DMS53 (cell line): ENCODE measurements around the gene TCERG1L.

ENCODE experiments used
- DNase-seq: peaks from one replicate; lab custom pipeline; 2025; lab: John Stamatoyannopoulos, UW

Gene TCERG1L

DNA sequence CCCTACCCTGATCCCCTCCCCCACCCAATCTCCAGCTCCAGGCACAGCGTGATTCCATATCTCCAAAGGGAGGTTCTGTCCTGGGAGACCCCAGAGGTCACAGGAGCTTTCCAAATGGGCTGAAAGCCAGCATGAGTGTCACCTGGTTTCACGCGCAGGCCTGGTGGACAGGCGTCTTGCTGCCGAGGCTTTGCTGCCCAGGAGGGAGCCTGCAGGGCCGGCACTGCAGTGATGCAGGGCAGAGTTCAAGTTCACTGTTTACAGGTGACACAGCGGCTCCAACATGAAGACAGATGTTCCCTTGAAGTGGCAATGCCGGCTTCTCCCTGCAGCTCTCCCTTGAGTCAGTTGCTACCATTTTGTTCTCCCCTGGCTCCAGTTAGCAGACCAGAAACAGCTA lies 104.3 kb downstream of the TCERG1L start:
- no peak for DNase-seq

DNA sequence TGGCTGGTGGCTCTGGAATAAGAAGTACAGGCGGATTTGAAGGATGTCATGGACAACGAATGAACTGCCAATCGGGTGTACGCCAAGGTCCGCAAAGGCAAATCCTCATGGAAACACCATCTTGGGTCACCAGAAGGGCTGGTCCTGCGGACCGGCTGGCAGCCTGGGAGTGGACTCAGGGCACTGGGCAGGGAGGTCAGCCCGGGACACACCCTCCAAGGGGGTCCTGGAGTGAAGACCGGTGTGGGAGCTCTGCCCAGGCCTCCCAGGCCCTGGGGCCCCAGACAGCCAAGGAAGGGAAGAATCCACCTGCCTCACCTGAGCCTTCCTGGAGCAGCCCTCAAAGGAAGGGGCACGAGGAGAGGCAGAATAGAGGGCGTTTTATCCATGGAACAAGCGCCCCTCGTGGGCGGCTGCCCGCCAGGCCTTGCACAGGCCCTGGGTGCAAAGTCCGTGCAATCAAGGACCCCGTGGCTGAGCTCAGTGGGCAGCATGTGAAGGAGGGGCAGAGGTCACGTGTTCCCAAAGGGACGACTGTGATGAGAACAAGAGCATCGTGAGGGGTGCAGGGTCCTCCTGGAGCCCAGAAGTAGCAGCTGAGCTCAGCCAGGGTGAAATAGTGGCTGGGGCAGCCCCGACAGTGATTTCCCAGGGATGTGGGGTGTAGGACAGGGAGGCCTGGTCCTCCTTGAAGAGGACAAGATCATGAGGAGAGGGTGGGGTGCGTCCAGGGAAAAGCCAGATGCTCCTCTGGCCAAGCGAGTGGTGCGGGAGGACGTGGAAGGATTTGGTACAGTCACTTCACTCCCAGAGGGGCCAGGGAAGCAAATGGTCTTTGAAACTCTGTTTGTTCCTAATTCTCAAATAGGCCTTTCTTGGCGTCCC lies 105.2 kb downstream of the TCERG1L start:
- DNase-seq, result no peak

DNA sequence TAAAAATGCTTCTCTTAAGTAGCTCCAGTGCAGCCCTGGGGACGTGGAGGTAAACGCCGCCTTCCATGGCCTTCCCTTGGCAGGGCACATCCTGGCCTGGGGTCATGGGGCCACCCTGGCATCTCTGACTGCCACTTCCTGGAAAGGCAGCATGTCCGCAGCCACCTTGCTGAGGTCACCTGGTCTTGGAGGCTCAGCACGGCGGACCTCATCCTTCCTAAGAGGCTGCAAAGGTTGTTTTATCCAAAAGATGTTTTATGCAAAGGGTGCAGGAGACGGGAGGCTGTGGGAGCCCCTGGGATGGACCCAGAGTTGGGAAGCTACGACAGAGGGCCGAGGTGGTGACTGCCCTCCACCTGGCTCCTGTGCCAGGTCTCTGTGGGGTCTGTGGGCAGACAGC lies 106.0 kb downstream of the TCERG1L start:
- DNase-seq, result no peak

DNA sequence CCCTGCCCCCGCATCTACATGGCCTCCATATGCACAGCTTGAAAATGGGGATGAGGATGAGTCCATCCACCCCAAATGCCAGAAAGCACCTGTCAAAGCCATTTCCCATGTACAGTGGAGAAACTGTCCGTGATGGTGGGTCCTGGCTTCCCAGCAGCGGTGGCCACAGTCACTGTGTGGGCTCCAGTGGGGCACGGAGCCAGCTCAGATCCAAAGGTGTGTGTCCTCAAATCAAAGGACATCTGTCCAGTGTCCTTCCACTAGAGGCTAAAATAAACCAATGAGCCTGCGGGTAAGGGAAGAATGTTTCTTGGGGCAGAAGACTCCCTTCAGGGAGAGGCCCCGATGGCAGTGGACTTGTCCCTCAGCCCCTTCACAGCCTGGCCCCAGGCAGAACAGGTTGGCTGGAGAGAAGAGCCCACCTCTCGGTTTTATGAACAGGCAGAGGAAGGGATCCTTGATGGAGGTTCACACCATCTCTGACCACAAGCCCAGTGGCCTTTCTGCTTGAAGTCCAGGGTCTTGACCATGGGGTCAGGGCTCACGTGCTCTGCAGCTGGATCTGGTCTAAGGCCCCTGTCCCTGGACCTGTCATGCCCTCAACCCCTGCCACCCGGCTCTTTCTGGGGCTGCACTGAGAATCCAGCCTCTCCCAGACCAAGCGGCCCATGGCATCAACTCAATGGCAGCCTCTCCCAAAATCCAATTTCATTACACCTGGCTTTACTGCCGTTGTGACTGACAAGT lies 106.9 kb downstream of the TCERG1L start:
- DNase-seq, result no peak

DNA sequence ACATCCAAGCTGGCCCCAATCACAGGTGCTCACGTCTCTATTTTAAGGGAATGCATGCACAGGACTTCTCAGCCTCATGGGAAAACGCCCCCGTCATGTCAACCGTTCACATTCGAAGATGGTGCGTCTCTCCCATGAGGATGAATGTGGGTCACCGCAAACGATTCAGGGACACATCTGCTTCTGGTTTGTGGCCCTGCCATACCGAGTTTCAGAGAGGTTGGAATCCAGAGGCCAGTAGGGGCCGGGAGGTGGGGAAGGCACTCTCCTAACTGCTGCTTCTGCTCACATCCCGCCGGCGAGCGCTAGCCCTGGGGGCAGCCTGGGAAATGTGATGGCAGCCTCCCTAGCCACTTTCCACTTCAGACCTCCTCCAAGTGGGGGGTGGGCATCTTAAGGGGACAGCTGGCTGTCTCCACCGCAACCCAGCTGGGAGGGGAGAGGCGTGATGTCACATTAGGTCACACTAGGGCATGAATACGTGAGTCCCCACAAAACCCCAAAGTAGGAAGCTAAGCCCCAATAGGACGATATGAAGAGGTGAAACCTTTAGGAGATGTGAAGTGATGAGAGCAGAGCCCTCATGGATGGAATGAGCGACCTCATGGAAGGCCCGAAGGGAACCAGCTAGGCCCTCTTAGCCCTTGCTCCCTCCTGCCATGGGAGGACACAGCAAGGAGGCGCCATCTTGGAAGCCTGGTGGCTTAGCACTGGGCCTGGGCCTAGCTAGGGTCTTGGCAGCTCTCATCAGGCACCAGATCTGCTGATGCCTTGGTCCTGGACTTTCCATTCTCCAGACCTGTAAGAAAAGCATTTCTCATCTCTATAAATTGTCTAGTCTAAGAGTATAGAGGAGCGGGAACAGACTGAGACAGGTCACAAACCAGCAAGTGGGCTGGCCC lies 107.8 kb downstream of the TCERG1L start:
- DNase-seq, result no peak

DNA sequence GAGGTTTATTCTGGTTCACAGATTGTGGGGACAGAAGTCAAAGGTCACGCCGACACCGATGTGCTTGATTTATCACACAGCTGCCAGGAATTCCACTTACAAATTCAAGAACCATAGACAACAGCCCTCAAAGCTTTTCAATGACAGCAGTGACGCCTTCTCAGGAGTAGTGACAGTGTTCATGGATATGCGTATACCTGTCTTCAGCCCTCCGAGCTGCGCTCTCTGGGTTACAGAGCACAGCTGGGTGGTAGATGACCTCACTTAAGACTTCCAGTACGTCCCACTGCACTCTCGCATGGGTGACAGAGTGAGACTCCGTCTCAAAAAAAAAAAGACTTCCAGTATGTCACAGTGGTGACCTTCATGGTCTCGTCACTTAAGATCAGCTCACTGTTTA lies 108.5 kb downstream of the TCERG1L start:
- no peak for DNase-seq

DNA sequence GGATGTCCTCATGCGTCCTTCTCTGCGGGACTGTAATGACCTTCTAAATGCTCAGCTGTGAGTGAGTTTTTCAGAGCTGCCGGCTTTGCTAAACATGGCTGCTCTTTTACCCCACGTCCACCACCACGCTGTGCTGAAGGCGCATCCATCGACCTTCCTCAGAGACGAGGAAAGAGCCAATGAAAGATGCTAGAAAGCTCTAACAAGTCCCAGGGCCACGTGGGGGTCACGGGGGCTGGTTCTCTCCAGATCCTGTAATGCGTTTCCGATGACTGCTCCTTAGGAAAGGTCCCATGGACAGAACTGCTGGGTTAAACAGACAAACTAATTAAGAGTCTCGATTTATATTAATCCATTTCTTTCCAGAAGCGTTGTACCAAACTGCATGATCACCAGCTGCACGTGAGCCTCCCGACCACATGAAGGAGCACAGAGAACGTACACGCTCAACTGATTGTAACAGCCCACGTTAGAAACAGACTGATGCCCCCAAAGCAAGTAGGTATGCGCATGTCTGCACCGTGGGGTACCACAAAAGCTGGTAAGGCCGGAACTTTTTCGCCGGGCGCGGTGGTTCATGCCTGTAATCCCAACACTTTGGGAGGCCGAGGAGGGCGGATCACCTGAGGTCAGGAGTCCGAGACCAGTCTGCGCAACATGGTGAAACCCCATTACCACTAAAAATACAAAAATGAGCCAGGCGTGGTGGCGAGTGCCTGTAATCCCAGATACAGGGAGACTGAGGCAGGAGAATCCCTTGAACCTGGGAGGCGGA lies 109.6 kb downstream of the TCERG1L start:
- DNase-seq, result no peak

DNA sequence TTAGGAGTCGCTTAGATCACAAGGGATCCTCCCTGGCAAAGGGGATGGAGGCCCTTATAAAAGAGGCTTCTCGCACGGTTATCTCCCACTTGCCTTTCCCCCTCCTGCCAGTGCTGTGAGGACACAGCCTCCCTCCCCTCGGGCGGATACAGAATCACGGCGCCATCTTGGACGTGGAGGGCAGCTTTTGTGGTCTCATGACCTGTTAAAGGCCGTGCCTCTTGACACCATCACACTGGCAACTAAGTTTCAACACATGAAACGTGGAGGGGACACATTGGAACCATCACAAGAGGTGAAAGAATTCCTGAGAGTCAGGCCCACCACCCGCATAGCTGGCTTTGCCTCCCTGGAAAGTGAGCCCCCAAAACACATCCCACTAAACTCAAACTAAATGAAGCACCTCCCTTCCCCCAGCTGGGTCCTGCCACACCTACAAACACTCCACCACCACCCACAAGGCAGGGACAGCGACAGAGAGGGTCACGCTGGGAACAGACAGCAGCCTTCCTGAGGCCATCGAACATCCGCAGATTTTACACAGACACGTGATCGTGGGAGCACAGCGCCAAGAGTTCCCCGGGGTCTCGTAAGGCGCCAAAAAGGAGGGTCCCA lies 110.6 kb downstream of the TCERG1L start:
- no peak for DNase-seq

DNA sequence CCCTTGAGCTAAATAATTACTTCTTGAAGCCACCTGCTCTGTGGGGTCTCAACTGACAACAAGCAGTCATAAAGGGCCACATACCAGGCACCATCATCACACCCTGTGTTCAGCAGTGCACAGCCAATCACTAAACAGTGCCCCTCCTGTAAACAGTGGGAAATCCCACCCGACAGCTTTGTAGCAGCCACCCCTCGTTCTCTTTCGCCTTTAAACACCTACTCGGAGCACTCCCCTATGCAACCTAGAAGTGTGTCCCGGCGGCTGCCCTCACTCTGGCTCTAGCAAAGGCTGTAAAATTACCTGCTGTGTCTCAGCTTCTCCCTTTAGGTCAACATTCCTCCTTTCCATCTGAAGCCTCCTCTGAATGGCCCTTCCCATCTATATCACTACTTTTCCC lies 111.9 kb downstream of the TCERG1L start:
- no peak for DNase-seq

DNA sequence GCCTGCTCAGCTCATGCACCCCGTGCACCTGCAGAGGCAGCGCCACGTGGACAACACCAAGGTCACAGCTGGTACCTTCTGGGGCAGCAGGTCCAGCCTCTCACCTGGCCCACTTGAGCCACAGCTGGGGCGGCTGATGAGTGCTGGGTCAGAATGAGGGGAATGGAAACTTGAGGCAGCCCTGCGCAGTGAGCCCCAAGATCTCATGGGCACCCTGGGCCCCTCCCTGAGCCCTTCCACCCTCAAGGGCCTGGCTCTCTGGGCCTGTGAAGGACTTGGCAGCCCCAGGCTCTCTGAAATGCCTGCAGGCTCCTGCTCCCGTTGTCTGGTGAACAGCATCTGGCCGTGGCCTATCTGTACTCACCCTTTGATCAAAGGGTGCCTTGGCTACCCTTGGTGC lies 112.7 kb downstream of the TCERG1L start:
- DNase-seq, result no peak

DNA sequence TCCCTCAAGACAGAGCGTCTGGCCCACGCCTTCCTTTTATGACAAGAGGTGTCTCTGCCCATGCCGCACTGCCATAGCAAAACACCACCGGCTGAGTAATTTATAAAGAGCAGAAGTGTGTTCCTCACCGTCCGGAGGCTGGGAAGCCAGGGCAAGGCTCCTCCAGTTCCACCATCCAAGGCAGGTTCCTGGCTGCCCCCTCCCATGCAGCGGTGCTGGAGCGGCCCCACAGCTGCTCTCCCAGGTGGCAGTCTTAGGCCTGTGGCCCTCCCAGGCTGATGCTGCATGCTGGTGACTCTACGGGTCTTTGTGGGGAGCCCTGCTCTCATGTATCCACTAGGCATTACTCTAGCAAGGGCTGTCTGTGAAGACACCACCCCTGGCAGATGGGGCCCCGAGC lies 113.1 kb downstream of the TCERG1L start:
- no peak for DNase-seq

DNA sequence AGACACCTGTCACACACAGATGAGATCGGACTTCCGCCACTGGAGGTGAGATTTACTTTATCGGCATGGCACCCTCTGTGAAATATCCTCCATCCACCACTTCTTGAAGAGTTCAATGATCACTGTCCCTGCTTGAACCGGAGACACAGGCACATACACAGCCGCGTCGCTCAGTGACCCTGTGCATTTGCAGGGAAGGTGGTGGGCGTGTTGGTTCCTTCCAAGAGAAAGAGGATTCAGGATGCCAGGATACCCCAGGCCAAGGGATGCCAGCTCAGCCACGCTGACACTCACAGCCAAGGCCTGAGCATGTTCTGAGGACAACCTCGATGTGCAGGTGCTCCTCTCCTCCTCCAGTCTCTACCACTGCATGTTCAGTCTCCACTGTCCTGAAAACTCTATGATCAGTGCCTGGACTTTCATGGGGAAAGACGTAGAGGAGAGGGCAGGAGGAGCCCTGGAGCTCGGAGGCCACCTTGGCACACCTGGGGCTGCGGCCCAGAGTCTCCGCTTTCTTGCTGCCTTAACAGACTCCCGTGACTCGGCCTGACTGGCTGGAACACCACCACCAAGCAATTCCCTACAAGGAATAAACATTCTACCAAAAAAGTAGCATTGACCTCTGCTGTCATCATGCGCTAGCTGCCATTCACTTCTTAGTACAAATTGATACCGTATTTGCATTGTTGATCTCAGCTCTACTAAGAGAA lies 115.2 kb downstream of the TCERG1L start:
- DNase-seq, result no peak

DNA sequence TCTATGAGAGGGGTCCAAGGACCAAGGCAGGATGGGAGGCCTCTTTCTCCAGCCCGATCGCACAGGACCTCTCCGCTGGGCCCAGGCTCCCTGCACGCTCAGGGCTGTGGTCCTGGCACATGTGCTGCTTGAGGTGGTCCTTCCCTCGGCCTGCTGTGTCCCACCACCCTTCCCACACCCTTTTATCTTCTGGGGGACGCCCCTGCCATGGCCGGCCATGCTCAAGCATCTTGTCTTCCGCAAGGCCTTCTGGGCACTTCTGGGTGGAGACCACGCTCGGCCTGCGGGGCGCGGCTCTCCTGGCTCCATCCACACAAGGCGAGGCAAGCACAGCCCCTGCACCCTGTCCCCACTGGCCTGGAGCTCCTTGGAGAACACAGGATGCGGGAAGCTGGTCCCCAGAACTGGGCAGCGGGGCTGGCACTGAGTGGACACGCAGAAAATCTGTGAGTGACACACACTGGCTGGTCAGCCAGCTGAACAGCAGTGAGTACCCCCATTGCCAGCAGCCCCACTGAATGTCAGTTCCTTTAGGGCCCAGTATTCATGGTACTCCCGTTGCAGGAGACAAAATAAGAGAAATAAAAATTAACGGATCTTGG lies 115.9 kb downstream of the TCERG1L start:
- no peak for DNase-seq

DNA sequence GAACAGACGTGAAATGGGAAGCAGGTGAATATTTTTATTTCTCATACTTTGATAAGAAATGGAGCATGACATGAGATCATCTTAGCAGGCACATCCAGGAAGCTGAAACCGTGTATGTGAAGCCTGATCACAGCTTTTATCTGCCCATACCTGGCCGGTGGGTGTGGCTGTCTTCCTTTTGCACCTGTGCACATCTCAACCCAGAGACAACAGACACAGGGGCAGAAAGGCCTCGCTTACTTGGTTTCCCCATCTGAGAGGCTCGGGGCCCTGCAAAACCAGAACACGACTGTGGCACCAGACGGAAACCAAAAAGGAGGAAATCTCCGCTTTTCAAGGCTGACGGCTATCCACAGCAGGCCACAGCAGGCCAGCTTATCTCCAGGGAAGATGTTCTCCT lies 116.4 kb downstream of the TCERG1L start:
- DNase-seq, result no peak

DNA sequence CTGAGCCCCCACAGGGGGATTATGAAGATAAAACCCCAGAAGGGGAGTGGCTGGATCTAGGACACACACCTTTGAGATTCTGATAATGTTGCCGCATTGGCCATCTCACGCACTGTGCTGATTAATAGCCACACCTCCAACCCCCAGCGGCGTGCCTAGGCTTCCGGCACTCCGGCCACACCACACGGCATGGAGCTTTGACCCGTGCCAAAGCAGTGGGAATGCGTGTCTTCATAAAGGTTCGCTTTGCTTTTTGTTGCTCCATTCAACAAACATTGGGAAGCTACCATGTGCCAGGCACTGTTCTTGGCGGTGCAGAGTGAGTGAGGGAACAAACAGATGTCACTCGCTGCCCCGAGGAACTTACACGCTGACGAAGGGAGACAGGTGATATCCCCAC lies 117.6 kb downstream of the TCERG1L start:
- no peak for DNase-seq

DNA sequence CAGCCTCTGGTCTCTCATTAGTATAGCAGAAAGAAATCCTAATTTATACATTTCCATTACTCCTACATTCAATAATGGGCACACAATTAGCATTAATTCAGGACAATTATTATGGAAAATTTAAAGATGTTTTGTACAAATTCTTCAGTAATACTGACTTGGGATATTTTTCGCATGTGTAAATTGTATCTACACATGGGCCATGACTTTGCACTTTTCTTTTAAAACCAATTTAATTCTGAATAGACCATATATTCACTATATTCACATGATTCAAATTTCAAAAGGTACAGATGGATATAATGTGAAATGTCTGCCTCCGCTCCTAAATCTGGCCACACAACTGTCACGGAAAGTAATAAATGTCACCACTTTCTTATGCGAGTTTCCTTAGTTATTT lies 123.0 kb downstream of the TCERG1L start:
- no peak for DNase-seq

DNA sequence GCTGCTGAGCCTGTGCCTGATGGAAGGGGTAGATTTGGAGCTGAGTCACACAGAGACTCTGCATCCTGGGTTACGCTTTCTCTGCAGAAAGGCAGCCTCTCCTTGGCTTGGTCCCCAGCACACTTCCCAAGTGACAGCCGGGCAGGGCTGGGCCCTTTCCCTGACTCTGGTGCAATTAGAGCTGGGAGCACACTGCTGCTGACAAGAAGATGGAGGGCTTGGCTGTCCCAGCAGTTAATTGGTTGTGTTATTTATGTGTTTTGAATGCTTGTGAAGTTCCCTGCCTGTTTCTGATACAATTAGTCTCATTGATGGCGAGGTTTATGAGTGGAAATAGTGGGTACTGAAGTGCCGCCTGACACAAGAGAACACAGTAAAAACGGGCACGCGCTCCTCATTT lies 123.6 kb downstream of the TCERG1L start:
- no peak for DNase-seq

DNA sequence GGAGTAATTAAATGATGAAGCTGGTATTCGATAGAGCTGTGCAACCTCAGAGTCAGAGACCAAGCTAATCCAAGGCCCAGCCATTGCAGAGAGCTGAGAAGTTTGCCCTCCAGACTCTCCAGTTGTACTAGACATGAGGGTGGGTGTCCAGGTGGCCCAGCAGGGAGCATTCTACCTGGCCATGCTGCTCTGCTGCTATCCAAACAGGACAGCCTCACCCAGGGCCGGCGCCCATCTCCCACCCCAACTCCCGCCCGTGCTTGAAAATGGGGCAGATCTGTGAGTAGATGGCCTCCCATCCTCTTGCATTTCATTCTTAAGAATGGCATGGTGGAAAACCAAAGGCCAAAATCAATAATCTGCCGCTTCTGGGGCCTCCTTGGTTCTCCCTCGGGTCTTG lies 124.2 kb downstream of the TCERG1L start:
- no peak for DNase-seq

DNA sequence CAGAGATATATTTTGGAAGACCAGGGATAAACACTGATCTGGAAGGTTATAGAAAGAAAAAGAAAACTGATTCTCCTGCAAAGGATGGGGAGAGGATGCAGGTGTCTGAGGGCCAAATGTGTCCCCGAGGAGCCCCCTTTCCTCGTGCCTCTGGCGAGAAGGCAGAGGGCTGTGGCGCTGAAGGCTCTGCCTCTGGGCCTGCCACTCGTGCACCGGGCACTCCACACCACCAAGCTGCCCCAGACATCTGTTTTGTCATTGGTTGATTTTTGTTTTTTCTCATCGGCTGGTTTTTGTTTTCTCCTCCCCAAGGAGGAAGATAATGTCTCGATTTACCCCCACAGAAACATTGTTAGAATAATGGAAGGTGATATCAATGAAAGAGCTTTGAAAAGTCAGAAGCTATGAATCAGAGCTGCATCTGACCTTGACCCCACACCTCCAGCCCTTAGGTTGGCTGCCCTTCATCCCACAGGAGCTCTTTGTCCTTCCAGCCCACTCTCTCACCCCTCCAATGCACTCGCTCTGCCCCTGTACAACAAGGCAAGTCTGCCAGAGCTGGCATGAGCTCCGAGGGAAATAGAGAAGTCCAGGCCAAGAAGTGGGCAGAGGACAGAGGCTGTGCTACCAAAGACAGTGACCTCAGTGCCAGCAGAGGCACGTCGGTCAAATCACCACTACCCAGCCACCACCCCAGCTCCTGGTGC lies 124.8 kb downstream of the TCERG1L start:
- no peak for DNase-seq

DNA sequence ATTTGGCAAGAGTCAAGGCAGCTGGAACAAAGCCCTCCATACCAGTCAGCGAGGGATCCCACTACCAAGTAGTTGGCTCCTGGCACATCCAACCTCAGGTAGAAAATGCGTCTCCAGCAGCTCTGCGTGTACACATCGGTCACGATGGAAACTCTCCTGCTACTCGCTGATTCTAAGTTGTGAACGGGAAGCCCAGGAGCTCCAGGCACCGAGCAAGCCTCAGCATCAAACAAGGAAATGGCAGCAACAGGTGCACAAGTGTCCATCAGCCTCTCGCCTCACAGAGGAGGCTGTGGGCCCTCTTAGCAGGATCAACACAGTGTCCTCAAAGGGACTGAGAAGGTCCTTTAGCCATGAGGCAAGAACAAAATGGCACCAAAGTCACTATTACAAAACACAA lies 127.0 kb downstream of the TCERG1L start:
- no peak for DNase-seq
